ENCODE measurements around the gene PDE6H. TPM values are rescaled to one million over a fixed set of nuclear protein-coding genes. Genes with fewer than 3 reads are reported as not detected.

The PDE6H gene
- total and polyA plus RNA-seq, 2 donors (not counting 3 experiments of a cell fraction or from before 2014, with no cell fraction given) = not detected

DNA sequence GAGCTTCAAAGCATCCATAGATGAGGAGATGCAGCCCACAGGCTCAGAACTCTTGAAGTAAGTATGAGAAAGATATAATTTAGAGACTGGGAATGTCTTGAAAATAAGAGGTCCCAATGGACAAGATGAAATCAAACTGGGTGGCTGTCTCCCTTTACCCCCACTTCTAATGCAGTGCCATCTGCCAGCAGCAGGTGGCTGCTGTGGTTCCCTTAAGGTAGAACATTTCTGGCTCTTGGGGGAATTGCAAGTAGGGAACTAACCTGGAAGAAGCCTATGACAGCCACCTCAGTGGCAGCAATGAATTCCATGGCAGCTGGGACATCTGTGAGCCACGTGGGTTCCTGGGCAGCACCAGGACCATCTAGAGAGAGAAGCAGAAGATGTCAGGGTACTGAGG is 35.2 kb upstream of the PDE6H start:
- dilution Hi-C loops (cut with MboI; ENCODE audit: extremely low pct_ligation_motif_present, low sequenced_read_pairs) = no loop called here
- Histone ChIP-seq H3K4me2 (ENCODE audit: insufficient read depth, low read length) (no peak overlapping the region), H3K27ac (ENCODE audit: insufficient read depth, low read depth, low read length) (no peak overlapping the region), H3K9me1 (replicated peaks; ENCODE audit: control insufficient read depth, extremely low read depth, insufficient read depth, low read length) (no peaks in the 10 kb centered on the region), H3K27me3 (ENCODE audit: control insufficient read depth in 2 of 2, insufficient read depth in 2 of 2, low read length in 2 of 2) (no peaks in the 10 kb centered on the region), H3K36me3 (ENCODE audit: control insufficient read depth in 2 of 2, extremely low read depth in 1 of 2, insufficient read depth in 2 of 2, low read length in 2 of 2) (peaks cover 5 to 6% of the 10 kb centered on the region in 2 experiments), H4K20me1 (replicated peaks; ENCODE audit: control insufficient read depth, extremely low read depth, insufficient read depth, low read length) (no peaks in the 10 kb centered on the region), H2AFZ (ENCODE audit: low read depth, low read length) (no peak overlapping the region), H3K79me2 (ENCODE audit: control insufficient read depth, insufficient read depth, low read length) (no peaks in the 10 kb centered on the region), H3K4me3 (replicated peaks in 1 of 3; ENCODE audit: insufficient read depth in 1 of 3, low read depth in 1 of 3, low read length in 3 of 3) (no peak overlapping the region), H3K9ac (replicated peaks; ENCODE audit: extremely low read depth, insufficient read depth, low read length) (no peak overlapping the region), H3K4me1 (ENCODE audit: control insufficient read depth, extremely low read depth, insufficient read depth, low read length) (peaks cover 6% of the 10 kb centered on the region), H3K9me3 (replicated peaks; ENCODE audit: control insufficient read depth, insufficient read depth, low read length) (no peaks in the 10 kb centered on the region)
- no peak for FAIRE-seq
- ChIA-PET CTCF (interaction anchor here (0.9 to 1.7 kb wide), 7 partner anchors 8 to 58 kb away, joined by 3 to 8 read pairs (median 3); no protein-coding TSS in a partner anchor), POLR2A (interaction anchor here (0.5 kb wide), 1 partner anchor 11 kb away, joined by 4 read pairs; no protein-coding TSS in a partner anchor)
- intact Hi-C loops (cut with micrococcal nuclease) = no loop called here
- TF ChIP-seq, protein P1, sequence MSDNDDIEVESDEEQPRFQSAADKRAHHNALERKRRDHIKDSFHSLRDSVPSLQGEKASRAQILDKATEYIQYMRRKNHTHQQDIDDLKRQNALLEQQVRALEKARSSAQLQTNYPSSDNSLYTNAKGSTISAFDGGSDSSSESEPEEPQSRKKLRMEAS (IDR thresholded peaks at IDR 0.05; ENCODE audit: insufficient read depth, insufficient read length) = no peak
- TF ChIP-seq POLR2AphosphoS5 (IDR thresholded peaks at IDR 0.05; ENCODE audit: insufficient read depth, low read depth, low read length) = no peak
- TF ChIP-seq, protein P2, sequence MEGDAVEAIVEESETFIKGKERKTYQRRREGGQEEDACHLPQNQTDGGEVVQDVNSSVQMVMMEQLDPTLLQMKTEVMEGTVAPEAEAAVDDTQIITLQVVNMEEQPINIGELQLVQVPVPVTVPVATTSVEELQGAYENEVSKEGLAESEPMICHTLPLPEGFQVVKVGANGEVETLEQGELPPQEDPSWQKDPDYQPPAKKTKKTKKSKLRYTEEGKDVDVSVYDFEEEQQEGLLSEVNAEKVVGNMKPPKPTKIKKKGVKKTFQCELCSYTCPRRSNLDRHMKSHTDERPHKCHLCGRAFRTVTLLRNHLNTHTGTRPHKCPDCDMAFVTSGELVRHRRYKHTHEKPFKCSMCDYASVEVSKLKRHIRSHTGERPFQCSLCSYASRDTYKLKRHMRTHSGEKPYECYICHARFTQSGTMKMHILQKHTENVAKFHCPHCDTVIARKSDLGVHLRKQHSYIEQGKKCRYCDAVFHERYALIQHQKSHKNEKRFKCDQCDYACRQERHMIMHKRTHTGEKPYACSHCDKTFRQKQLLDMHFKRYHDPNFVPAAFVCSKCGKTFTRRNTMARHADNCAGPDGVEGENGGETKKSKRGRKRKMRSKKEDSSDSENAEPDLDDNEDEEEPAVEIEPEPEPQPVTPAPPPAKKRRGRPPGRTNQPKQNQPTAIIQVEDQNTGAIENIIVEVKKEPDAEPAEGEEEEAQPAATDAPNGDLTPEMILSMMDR (IDR thresholded peaks at IDR 0.05; ENCODE audit: extremely low read depth in 1 of 2, insufficient read depth in 1 of 2, low read depth in 1 of 2, low read length in 2 of 2) = peak in 1 of 2 donors; percentile 5
- no TSS peak for BruUV-seq (replicated peaks)
- DNase-seq (ENCODE audit: low read depth, low spot score) = no peak

DNA sequence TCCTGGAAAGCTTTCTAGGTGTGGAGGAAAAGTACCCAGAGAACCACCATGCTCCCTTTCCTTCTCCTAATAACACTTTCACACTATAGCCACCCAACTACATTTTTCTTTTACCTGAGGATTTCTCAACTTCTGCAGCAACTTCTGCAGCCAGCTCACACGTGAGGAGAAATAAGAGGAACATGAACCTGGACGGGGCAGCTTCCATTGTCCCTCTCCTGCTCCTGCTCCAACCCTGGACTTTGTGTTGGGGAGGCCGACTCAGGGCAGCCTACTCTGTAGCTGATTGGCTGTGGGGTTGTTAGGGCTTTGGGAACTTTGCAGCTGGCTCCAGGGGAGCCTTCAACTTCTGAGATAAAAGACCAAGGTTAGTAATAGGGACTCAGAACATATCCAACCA is 34.5 kb upstream of the PDE6H start, which contains the start of gene ERP27:
Gene ERP27 (minus strand): TSS at position 237 of the 400 bp plus-strand sequence. CDS start 29 bp downstream, at position 208.
- FAIRE-seq = no peak
- no peaks in the 10 kb centered on the region for H3K79me2 ChIP-seq (ENCODE audit: control insufficient read depth, insufficient read depth, low read length)
- H3K4me2 ChIP-seq (ENCODE audit: insufficient read depth, low read length) = no peak within 1 kb of the TSS
- peaks cover 6 to 8% of the 10 kb centered on the region in 2 experiments for H3K36me3 ChIP-seq (ENCODE audit: control insufficient read depth in 2 of 2, extremely low read depth in 1 of 2, insufficient read depth in 2 of 2, low read length in 2 of 2)
- no TSS peak for BruUV-seq (replicated peaks)
- H3K9me3 ChIP-seq (replicated peaks; ENCODE audit: control insufficient read depth, insufficient read depth, low read length) = no peaks in the 10 kb centered on the region
- H3K9ac ChIP-seq (replicated peaks; ENCODE audit: extremely low read depth, insufficient read depth, low read length) = no peak within 1 kb of the TSS
- no peak within 1 kb of the TSS for H3K27ac ChIP-seq (ENCODE audit: insufficient read depth, low read depth, low read length)
- CTCF ChIA-PET = interaction anchor here (0.9 to 1.3 kb wide), 5 partner anchors 9 to 57 kb away, joined by 3 to 8 read pairs (median 3); no protein-coding TSS in a partner anchor
- no peaks in the 10 kb centered on the region for H4K20me1 ChIP-seq (replicated peaks; ENCODE audit: control insufficient read depth, extremely low read depth, insufficient read depth, low read length)
- peaks cover 6% of the 10 kb centered on the region for H3K4me1 ChIP-seq (ENCODE audit: control insufficient read depth, extremely low read depth, insufficient read depth, low read length)
- no peaks in the 10 kb centered on the region for H3K27me3 ChIP-seq (ENCODE audit: control insufficient read depth in 2 of 2, insufficient read depth in 2 of 2, low read length in 2 of 2)
- no peaks in the 10 kb centered on the region for H3K9me1 ChIP-seq (replicated peaks; ENCODE audit: control insufficient read depth, extremely low read depth, insufficient read depth, low read length)
- POLR2A ChIA-PET = no interaction called here
- dilution Hi-C loops (cut with MboI; ENCODE audit: extremely low pct_ligation_motif_present, low sequenced_read_pairs) (no loop called here), intact Hi-C loops (cut with micrococcal nuclease) (no loop called here)
- TF ChIP-seq GATA2 (IDR thresholded peaks at IDR 0.05; ENCODE audit: insufficient read depth, insufficient read length, low read depth, low read length) (no peak), POLR2AphosphoS5 (IDR thresholded peaks at IDR 0.05; ENCODE audit: insufficient read depth, low read depth, low read length) (no peak), FOS (IDR thresholded peaks at IDR 0.05; ENCODE audit: borderline replicate concordance, insufficient read depth, low read length) (no peak), JUN (IDR thresholded peaks at IDR 0.05; ENCODE audit: borderline replicate concordance, insufficient read depth, insufficient read length, low read depth) (no peak), POLR2A (IDR thresholded peaks at IDR 0.05; ENCODE audit: low read depth, low read length) (no peak), EZH2 (IDR thresholded peaks at IDR 0.05; ENCODE audit: borderline replicate concordance, low read depth, low read length, severe bottlenecking) (no peak), MYC (IDR thresholded peaks at IDR 0.05; ENCODE audit: low read depth, low read length) (no peak)
- TF ChIP-seq, protein P2 (IDR thresholded peaks at IDR 0.05; ENCODE audit: extremely low read depth in 1 of 2, insufficient read depth in 1 of 2, low read depth in 1 of 2, low read length in 2 of 2) = no peak
- TF ChIP-seq, protein P1 (IDR thresholded peaks at IDR 0.05; ENCODE audit: insufficient read depth, insufficient read length) = no peak
- no peak within 1 kb of the TSS for H2AFZ ChIP-seq (ENCODE audit: low read depth, low read length)
- no peak for DNase-seq (ENCODE audit: low read depth, low spot score)
- H3K4me3 ChIP-seq (replicated peaks in 1 of 3; ENCODE audit: insufficient read depth in 1 of 3, low read depth in 1 of 3, low read length in 3 of 3) = no peak within 1 kb of the TSS
